HepG2 (cell line): ENCODE results near the gene CHN2. TPM values are rescaled to one million over a fixed set of nuclear protein-coding genes. Genes with fewer than 3 reads are reported as not detected.

Experiments
- CHD2 ChIP-seq: IDR thresholded peaks from 2 replicates; pipeline ENCODE4 v1.6.1; 2011; ENCODE audit warnings: low read depth, low read length, improper control_type of control experiment
- DPF2 ChIP-seq: sonication (generic); formaldehyde crosslinking; IDR thresholded peaks from 2 replicates; pipeline ENCODE4 v1.4.0; 2020; ENCODE audit warnings: mild to moderate bottlenecking, low read depth, missing genetic modification reagents, borderline replicate concordance
- DR1 ChIP-seq: sonication (generic); formaldehyde crosslinking; IDR thresholded peaks from 2 replicates; pipeline ENCODE4 v1.8.0; 2021; ENCODE audit warnings: mild to moderate bottlenecking, missing genetic modification reagents, inconsistent platforms
- FLYWCH1 ChIP-seq: sonication (generic); formaldehyde crosslinking; IDR thresholded peaks from 2 replicates; pipeline ENCODE4 v1.8.1; 2023; ENCODE audit warnings: mild to moderate bottlenecking, missing genetic modification reagents
- JDP2 ChIP-seq: sonication (generic); formaldehyde crosslinking; IDR thresholded peaks from 2 replicates; pipeline ENCODE4 v1.8.1; 2022; ENCODE audit warnings: missing genetic modification reagents, borderline replicate concordance
- KLF6 ChIP-seq: IDR thresholded peaks from 2 replicates; pipeline ENCODE4 v1.8.0; 2016; ENCODE audit warnings: missing biosample characterization, missing genetic modification reagents
- MAFK ChIP-seq, 2 experiments: IDR thresholded peaks in 1 of 2; conservative IDR thresholded peaks in 1 of 2; 2 replicates each; pipeline ENCODE4 v1.6.1; 2011; ENCODE audit warnings: improper control_type of control experiment in 2 of 2, low read length in 2 of 2
- MIXL1 ChIP-seq: IDR thresholded peaks from 2 replicates; pipeline ENCODE4 v1.6.1; 2016
- PLRG1 ChIP-seq: fragments of 450-650 bp; conservative IDR thresholded peaks from 2 replicates; pipeline ENCODE4 v1.6.1; 2016
- RCOR2 ChIP-seq: IDR thresholded peaks from 2 replicates; pipeline ENCODE4 v1.6.1; 2016; ENCODE audit warnings: missing biosample characterization, missing genetic modification reagents
- RXRA ChIP-seq: sonication (generic); formaldehyde crosslinking; IDR thresholded peaks from 2 replicates; pipeline ENCODE4 v1.5.1; 2020; ENCODE audit warnings: missing genetic modification reagents
- SP2 ChIP-seq: sonication (generic); formaldehyde crosslinking; IDR thresholded peaks from 2 replicates; pipeline ENCODE4 v1.5.1; 2020; ENCODE audit warnings: mild to moderate bottlenecking, missing genetic modification reagents
- THYN1 ChIP-seq: sonication (generic); formaldehyde crosslinking; IDR thresholded peaks from 2 replicates; pipeline ENCODE4 v1.8.1; 2023; ENCODE audit warnings: low read depth, mild to moderate bottlenecking, moderate library complexity, missing genetic modification reagents, borderline replicate concordance
- ZFP36L2 ChIP-seq: sonication (generic); formaldehyde crosslinking; IDR thresholded peaks from 2 replicates; pipeline ENCODE4 v1.4.0; 2020; ENCODE audit warnings: missing genetic modification reagents
- ZNF12 ChIP-seq: sonication (generic); formaldehyde crosslinking; IDR thresholded peaks from 2 replicates; pipeline ENCODE4 v1.5.0; 2020; ENCODE audit warnings: missing genetic modification reagents
- ZNF136 ChIP-seq: sonication (generic); formaldehyde crosslinking; IDR thresholded peaks from 2 replicates; pipeline ENCODE4 v1.8.1; 2022; ENCODE audit warnings: low read depth, mild to moderate bottlenecking, moderate library complexity, missing genetic modification reagents
- ZNF33B ChIP-seq: sonication (generic); formaldehyde crosslinking; IDR thresholded peaks from 2 replicates; pipeline ENCODE4 v1.5.1; 2020; ENCODE audit warnings: mild to moderate bottlenecking, missing genetic modification reagents
- ZNF501 ChIP-seq: sonication (generic); formaldehyde crosslinking; IDR thresholded peaks from 2 replicates; pipeline ENCODE4 v1.5.1; 2020; ENCODE audit warnings: mild to moderate bottlenecking, moderate library complexity, missing genetic modification reagents
- ZNF660 ChIP-seq: sonication (generic); formaldehyde crosslinking; IDR thresholded peaks from 2 replicates; pipeline ENCODE4 v1.5.1; 2020; ENCODE audit warnings: mild to moderate bottlenecking, low read depth, missing genetic modification reagents, borderline replicate concordance
- ZNF703 ChIP-seq: sonication (generic); formaldehyde crosslinking; IDR thresholded peaks from 2 replicates; pipeline ENCODE4 v1.5.1; 2020; ENCODE audit warnings: missing genetic modification reagents, mild to moderate bottlenecking, moderate library complexity, borderline replicate concordance
- ZNF761 ChIP-seq: sonication (generic); formaldehyde crosslinking; conservative IDR thresholded peaks from 2 replicates; pipeline ENCODE4 v1.4.0; 2020; ENCODE audit warnings: mild to moderate bottlenecking, missing genetic modification reagents
- ZNF772 ChIP-seq: sonication (generic); formaldehyde crosslinking; IDR thresholded peaks from 2 replicates; pipeline ENCODE4 v1.5.0; 2020; ENCODE audit warnings: mild to moderate bottlenecking, missing genetic modification reagents
- ZSCAN29 ChIP-seq: sonication (generic); formaldehyde crosslinking; conservative IDR thresholded peaks from 2 replicates; pipeline ENCODE4 v1.4.0; 2020; ENCODE audit warnings: mild to moderate bottlenecking, missing genetic modification reagents
- polyA plus RNA-seq, 8 experiments: library from polyadenylated mRNA; depleted of rRNA in 3 of 8; stranded (reverse) in 7 of 8; unstranded in 1 of 8; fragments of >200 nt; fragmentation: Illumina TruSeq in 4 of 8; extraction: Trizol in 4 of 8; gene quantifications; 2 replicates each; pipeline versions ENCODE4 v1.2.1 to v1.2.3, GENCODE V29; 2011 to 2016; ENCODE audit warnings: low read depth in 4 of 8, missing spikeins in 1 of 8, mixed read lengths in 1 of 8; ENCODE audit not compliant: insufficient read depth in 1 of 8
- total RNA-seq, 5 experiments: library from RNA; depleted of rRNA; stranded (reverse); fragments of >200 nt; fragmentation: Illumina TruSeq; extraction: Trizol; gene quantifications; 2 replicates each; pipeline ENCODE4 v1.2.3, GENCODE V29; 2016; ENCODE audit warnings: low read depth in 1 of 5
- TF ChIP-seq, protein P1 (sequence below): sonication (generic); formaldehyde crosslinking; IDR thresholded peaks from 2 replicates; pipeline ENCODE4 v1.4.0; 2020; ENCODE audit warnings: missing genetic modification reagents, mild to moderate bottlenecking, borderline replicate concordance
- TF ChIP-seq, protein P2 (sequence below): sonication (generic); formaldehyde crosslinking; IDR thresholded peaks from 2 replicates; pipeline ENCODE4 v1.4.0; 2020; ENCODE audit warnings: missing genetic modification reagents, borderline replicate concordance
- TF ChIP-seq, protein P3 (sequence below): sonication (generic); formaldehyde crosslinking; IDR thresholded peaks from 2 replicates; pipeline ENCODE4 v1.5.1; 2020; ENCODE audit warnings: missing genetic modification reagents, mild to moderate bottlenecking, borderline replicate concordance
- TF ChIP-seq, protein P4 (sequence below): sonication (generic); formaldehyde crosslinking; IDR thresholded peaks from 2 replicates; pipeline ENCODE4 v1.5.0; 2020; ENCODE audit warnings: missing genetic modification reagents

The CHN2 gene
- total and polyA plus RNA-seq, 2 of the 13 experiments (the other 11 are each of a cell fraction or from before 2014, with no cell fraction given), result 23.5 to 30.5 TPM

DNA sequence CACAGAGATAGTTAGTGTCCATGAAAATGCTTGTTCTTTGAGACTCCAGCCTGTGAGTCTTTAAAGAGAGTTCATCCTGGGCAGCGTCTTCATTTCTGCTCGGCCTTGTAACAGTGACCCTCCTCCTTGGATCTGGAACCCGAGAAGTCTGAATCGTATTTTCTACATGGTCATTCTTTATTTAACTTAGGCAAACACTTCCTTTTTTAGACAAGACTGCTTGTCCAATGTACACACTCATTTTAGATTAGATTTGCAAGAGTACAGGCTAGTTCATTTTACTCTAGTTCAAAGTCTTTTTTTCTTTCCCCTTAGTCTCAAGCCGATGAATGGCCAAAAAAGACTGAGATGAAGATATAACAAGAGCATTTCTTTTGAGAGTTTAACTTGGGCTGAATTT, 133.5 kb downstream of the CHN2 start (continued):
- TF ChIP-seq, protein P1, sequence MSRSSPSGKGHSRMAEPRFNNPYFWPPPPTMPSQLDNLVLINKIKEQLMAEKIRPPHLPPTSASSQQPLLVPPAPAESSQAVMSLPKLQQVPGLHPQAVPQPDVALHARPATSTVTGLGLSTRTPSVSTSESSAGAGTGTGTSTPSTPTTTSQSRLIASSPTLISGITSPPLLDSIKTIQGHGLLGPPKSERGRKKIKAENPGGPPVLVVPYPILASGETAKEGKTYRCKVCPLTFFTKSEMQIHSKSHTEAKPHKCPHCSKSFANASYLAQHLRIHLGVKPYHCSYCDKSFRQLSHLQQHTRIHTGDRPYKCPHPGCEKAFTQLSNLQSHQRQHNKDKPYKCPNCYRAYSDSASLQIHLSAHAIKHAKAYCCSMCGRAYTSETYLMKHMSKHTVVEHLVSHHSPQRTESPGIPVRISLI (CRISPR knock-in tag), result peak; percentile 31; the same call in 1 of the 2 replicates
- no peak; the same call in 1 of the 2 replicates for TF ChIP-seq RCOR2 (CRISPR knock-in tag)
- TF ChIP-seq CHD2, result no peak
- TF ChIP-seq ZNF761 (CRISPR knock-in tag), result no peak
- no peak for TF ChIP-seq ZNF12 (CRISPR knock-in tag)
- TF ChIP-seq PLRG1, result no peak
- no peak for TF ChIP-seq KLF6 (CRISPR knock-in tag)
- TF ChIP-seq JDP2 (CRISPR knock-in tag), result no peak
- no peak for TF ChIP-seq ZNF33B (CRISPR knock-in tag)
- TF ChIP-seq ZSCAN29, result no peak
- TF ChIP-seq ZNF136, result no peak
- TF ChIP-seq ZNF772 (CRISPR knock-in tag), result no peak
- TF ChIP-seq ZNF703 (CRISPR knock-in tag), result no peak
- TF ChIP-seq, protein P2, sequence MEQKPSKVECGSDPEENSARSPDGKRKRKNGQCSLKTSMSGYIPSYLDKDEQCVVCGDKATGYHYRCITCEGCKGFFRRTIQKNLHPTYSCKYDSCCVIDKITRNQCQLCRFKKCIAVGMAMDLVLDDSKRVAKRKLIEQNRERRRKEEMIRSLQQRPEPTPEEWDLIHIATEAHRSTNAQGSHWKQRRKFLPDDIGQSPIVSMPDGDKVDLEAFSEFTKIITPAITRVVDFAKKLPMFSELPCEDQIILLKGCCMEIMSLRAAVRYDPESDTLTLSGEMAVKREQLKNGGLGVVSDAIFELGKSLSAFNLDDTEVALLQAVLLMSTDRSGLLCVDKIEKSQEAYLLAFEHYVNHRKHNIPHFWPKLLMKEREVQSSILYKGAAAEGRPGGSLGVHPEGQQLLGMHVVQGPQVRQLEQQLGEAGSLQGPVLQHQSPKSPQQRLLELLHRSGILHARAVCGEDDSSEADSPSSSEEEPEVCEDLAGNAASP (CRISPR knock-in tag), result peak; percentile 39; the same call in 1 of the 2 replicates
- TF ChIP-seq ZNF660 (CRISPR knock-in tag), result no peak
- TF ChIP-seq FLYWCH1 (CRISPR knock-in tag), result no peak
- TF ChIP-seq, protein P3, sequence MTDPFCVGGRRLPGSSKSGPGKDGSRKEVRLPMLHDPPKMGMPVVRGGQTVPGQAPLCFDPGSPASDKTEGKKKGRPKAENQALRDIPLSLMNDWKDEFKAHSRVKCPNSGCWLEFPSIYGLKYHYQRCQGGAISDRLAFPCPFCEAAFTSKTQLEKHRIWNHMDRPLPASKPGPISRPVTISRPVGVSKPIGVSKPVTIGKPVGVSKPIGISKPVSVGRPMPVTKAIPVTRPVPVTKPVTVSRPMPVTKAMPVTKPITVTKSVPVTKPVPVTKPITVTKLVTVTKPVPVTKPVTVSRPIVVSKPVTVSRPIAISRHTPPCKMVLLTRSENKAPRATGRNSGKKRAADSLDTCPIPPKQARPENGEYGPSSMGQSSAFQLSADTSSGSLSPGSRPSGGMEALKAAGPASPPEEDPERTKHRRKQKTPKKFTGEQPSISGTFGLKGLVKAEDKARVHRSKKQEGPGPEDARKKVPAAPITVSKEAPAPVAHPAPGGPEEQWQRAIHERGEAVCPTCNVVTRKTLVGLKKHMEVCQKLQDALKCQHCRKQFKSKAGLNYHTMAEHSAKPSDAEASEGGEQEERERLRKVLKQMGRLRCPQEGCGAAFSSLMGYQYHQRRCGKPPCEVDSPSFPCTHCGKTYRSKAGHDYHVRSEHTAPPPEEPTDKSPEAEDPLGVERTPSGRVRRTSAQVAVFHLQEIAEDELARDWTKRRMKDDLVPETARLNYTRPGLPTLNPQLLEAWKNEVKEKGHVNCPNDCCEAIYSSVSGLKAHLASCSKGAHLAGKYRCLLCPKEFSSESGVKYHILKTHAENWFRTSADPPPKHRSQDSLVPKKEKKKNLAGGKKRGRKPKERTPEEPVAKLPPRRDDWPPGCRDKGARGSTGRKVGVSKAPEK (CRISPR knock-in tag), result no peak
- TF ChIP-seq RXRA (CRISPR knock-in tag), result no peak
- TF ChIP-seq MIXL1, result peak; percentile 54; the same call in 1 of the 2 replicates
- TF ChIP-seq ZNF501, result no peak
- TF ChIP-seq DR1, result no peak
- TF ChIP-seq DPF2 (CRISPR knock-in tag), result 0 out of 2 replicates have a peak, but pooled peaks have one; percentile 15
- no peak for TF ChIP-seq SP2
- TF ChIP-seq MAFK (conservative IDR thresholded peaks at IDR 0.05 in 1 of 2, IDR thresholded peaks at IDR 0.05 in 1 of 2; ENCODE audit: low read length in 2 of 2), result no peak
- TF ChIP-seq, protein P4, sequence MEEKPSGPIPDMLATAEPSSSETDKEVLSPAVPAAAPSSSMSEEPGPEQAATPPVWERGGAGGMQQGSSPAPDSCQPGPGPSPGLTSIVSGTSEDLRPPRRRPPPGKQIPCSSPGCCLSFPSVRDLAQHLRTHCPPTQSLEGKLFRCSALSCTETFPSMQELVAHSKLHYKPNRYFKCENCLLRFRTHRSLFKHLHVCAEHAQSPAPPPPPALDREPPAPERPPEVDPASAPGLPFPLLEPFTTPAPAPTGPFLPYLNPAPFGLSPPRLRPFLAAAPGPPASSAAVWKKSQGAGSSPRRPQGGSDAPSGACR (CRISPR knock-in tag), result peak; percentile 61; the same call in 1 of the 2 replicates
- TF ChIP-seq THYN1, result no peak
- no peak for TF ChIP-seq ZFP36L2
